ENCODE data around the gene TEKT5. TPM values are rescaled to one million over a fixed set of nuclear protein-coding genes. Genes with fewer than 3 reads are reported as not detected.

The TEKT5 gene
- total and polyA plus RNA-seq, 9 of the 15 experiments (the other 6 are each of a cell fraction or from before 2014, with no cell fraction given), result 0.10 to 0.19 TPM; not detected in 7

DNA sequence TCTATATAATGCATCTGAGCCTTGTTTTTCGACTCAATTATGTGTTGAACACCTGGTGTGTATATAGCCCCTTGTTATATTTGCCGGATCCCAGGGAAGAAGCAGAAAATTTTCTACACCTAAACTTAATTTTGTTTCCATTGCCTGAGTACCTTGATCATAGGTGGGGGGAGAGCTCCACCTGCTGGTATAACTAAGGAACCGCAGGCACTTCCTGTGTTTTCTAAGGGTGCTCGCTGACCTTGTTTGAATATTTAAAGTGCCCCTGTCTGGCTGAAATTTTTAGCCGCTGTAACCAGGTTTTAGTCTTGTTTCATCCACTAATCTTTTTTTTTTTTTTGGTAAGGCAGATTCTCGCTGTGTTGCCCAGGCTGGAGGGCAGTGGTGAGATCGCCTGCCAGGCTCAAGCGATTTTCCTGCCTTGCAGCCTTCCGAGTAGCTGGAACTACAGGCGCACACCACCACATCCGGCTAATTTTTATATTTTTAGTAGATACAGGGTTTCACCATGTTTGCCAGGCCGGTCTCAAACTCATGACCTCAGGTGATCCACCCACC, 42.4 kb upstream of the TEKT5 start (continued):
- TF ChIP-seq ZNF41 (CRISPR knock-in tag; conservative IDR thresholded peaks at IDR 0.05) (no peak), ERF (CRISPR knock-in tag; IDR thresholded peaks at IDR 0.05) (no peak), PHF8 (IDR thresholded peaks at IDR 0.05; ENCODE audit: borderline replicate concordance, low read length) (no peak), ZNF644 (tag; IDR thresholded peaks at IDR 0.05; ENCODE audit: low read depth) (no peak), TBL1XR1 (IDR thresholded peaks at IDR 0.05; ENCODE audit: low read length in 2 of 2) (no peak), FOXA1 (IDR thresholded peaks at IDR 0.05; ENCODE audit: borderline replicate concordance) (no peak), HMG20B (CRISPR knock-in tag; IDR thresholded peaks at IDR 0.05) (no peak), ARID2 (IDR thresholded peaks at IDR 0.05) (peak; percentile 65; the same call in 1 of the 2 replicates), SP1 (CRISPR knock-in tag; IDR thresholded peaks at IDR 0.05) (no peak), TAF9B (IDR thresholded peaks at IDR 0.05; ENCODE audit: partially characterized antibody) (no peak), ESRRA (IDR thresholded peaks at IDR 0.05; ENCODE audit: borderline replicate concordance, low read depth) (no peak), NR1H2 (CRISPR knock-in tag; IDR thresholded peaks at IDR 0.05) (0 out of 2 replicates have a peak, but pooled peaks have one; percentile 61), GABPB1 (CRISPR knock-in tag; IDR thresholded peaks at IDR 0.05) (no peak), SAP30 (IDR thresholded peaks at IDR 0.05; ENCODE audit: borderline replicate concordance, insufficient read depth, low read depth, low read length, poor library complexity, severe bottlenecking) (no peak), YY1 (IDR thresholded peaks at IDR 0.05; ENCODE audit: borderline replicate concordance in 1 of 3, control insufficient read depth in 1 of 3, extremely low read depth in 1 of 3, insufficient read depth in 3 of 3, insufficient read length in 1 of 3, insufficient replicate concordance in 2 of 3, low read depth in 1 of 3, low read length in 2 of 3) (no peak), KDM1A (IDR thresholded peaks at IDR 0.05) (no peak), TAF7 (tag; IDR thresholded peaks at IDR 0.05) (no peak)
- TF ChIP-seq, protein P1, sequence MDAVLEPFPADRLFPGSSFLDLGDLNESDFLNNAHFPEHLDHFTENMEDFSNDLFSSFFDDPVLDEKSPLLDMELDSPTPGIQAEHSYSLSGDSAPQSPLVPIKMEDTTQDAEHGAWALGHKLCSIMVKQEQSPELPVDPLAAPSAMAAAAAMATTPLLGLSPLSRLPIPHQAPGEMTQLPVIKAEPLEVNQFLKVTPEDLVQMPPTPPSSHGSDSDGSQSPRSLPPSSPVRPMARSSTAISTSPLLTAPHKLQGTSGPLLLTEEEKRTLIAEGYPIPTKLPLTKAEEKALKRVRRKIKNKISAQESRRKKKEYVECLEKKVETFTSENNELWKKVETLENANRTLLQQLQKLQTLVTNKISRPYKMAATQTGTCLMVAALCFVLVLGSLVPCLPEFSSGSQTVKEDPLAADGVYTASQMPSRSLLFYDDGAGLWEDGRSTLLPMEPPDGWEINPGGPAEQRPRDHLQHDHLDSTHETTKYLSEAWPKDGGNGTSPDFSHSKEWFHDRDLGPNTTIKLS (IDR thresholded peaks at IDR 0.05; ENCODE audit: borderline replicate concordance, low read depth), result no peak
- TF ChIP-seq, protein P2, sequence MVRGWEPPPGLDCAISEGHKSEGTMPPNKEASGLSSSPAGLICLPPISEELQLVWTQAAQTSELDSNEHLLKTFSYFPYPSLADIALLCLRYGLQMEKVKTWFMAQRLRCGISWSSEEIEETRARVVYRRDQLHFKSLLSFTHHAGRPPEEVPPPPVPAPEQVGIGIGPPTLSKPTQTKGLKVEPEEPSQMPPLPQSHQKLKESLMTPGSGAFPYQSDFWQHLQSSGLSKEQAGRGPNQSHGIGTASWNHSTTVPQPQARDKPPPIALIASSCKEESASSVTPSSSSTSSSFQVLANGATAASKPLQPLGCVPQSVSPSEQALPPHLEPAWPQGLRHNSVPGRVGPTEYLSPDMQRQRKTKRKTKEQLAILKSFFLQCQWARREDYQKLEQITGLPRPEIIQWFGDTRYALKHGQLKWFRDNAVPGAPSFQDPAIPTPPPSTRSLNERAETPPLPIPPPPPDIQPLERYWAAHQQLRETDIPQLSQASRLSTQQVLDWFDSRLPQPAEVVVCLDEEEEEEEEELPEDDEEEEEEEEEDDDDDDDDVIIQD (CRISPR knock-in tag; IDR thresholded peaks at IDR 0.05), result no peak
- TF ChIP-seq, protein P3, sequence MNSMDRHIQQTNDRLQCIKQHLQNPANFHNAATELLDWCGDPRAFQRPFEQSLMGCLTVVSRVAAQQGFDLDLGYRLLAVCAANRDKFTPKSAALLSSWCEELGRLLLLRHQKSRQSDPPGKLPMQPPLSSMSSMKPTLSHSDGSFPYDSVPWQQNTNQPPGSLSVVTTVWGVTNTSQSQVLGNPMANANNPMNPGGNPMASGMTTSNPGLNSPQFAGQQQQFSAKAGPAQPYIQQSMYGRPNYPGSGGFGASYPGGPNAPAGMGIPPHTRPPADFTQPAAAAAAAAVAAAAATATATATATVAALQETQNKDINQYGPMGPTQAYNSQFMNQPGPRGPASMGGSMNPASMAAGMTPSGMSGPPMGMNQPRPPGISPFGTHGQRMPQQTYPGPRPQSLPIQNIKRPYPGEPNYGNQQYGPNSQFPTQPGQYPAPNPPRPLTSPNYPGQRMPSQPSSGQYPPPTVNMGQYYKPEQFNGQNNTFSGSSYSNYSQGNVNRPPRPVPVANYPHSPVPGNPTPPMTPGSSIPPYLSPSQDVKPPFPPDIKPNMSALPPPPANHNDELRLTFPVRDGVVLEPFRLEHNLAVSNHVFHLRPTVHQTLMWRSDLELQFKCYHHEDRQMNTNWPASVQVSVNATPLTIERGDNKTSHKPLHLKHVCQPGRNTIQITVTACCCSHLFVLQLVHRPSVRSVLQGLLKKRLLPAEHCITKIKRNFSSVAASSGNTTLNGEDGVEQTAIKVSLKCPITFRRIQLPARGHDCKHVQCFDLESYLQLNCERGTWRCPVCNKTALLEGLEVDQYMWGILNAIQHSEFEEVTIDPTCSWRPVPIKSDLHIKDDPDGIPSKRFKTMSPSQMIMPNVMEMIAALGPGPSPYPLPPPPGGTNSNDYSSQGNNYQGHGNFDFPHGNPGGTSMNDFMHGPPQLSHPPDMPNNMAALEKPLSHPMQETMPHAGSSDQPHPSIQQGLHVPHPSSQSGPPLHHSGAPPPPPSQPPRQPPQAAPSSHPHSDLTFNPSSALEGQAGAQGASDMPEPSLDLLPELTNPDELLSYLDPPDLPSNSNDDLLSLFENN (IDR thresholded peaks at IDR 0.05; ENCODE audit: low read depth in 2 of 2, low read length in 2 of 2), result no peak
